Retinal pigment epithelial cell (primary cell): ENCODE results near the gene SCUBE1.

ENCODE experiments used
- DNase-seq: peaks from one replicate; pipeline ENCODE4 v3.0.0-alpha.2; 2010; ENCODE audit warnings: low read depth
- H3K4me3 ChIP-seq: 2 replicates; pipeline ENCODE4 v1.5.1; 2011; ENCODE audit warnings: mild to moderate bottlenecking, low read length, control low read depth, moderate library complexity
- CTCF ChIP-seq: conservative IDR thresholded peaks from 2 replicates; pipeline ENCODE4 v1.5.1; 2011; ENCODE audit warnings: low read depth, low read length, control low read depth, inconsistent platforms

Gene SCUBE1

DNA sequence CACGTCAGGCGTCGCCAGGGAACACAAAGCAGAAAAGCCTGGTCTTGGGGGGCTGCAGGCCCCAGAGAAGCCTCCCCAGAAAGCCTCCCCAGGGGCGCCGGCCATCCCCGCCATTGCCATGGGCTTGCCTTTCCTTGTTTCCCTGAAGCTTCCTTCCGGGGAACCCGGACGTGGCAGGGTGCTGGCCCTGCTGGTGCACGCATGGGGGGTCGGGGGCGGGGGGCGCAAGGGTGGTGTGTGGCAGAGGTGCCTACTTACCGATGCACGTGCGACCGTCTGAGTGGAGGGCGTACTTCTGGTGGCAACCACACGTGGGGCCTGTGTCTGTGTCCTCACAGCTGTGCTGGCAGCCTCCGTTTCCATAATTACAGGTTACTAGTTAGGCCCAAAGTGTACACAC is 85.2 kb downstream of the SCUBE1 start:
- H3K4me3 ChIP-seq = no peak overlapping the region
- TF ChIP-seq CTCF = no peak
- no peak for DNase-seq

GRCh38 chr22:43257549-43257948 is 85.6 kb downstream of the SCUBE1 start:
- no peak for DNase-seq

GRCh38 chr22:43256976-43257545 is 86.1 kb downstream of the SCUBE1 start:
- no peak for DNase-seq
- no peak for TF ChIP-seq CTCF
- H3K4me3 ChIP-seq = no peak overlapping the region

More at GRCh38 chr22:43257549-43257948, 85.6 kb downstream of the SCUBE1 start:
- H3K4me3 ChIP-seq = no peak overlapping the region
- TF ChIP-seq CTCF = no peak

DNA sequence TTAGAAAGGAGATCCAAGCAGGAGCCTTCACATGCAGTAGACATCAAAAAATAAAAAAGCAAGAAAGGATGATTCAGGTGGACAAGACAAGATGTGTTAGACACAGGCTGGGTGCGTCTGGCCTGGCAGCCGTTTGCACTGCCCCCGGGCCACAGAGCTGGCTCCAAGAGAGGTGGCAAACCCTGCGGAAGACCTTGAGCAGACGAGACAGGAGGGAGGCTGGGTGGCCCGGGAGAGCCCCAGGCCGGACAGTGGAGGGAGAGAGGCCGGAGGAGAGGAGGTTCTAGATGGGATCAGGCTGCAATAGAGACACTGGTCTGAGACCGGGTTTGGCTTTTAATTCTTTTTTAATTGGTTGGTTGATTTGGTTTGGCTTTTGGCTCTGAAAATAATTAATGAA is 86.6 kb downstream of the SCUBE1 start:
- no peak for DNase-seq
- no peak for TF ChIP-seq CTCF
- no peak overlapping the region for H3K4me3 ChIP-seq

DNA sequence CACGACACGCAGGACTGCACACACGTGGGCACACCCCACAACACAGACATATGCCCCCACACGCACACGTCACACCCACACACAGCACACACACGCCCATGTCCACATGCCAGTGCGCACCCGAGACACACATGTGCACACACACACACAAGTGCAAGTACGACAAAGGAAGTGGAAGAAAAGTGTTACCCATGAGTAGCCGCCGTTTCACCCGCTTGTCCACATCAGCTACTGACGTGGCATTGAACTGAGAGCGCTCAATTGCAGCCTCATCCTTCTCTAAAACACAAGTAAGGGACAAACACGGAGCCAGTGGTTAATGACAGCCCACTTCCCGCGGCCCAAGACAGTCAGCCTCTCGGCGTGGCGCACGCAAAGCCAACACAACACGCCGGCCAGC is 87.9 kb downstream of the SCUBE1 start:
- no peak for DNase-seq
- TF ChIP-seq CTCF = no peak
- H3K4me3 ChIP-seq = no peak overlapping the region

DNA sequence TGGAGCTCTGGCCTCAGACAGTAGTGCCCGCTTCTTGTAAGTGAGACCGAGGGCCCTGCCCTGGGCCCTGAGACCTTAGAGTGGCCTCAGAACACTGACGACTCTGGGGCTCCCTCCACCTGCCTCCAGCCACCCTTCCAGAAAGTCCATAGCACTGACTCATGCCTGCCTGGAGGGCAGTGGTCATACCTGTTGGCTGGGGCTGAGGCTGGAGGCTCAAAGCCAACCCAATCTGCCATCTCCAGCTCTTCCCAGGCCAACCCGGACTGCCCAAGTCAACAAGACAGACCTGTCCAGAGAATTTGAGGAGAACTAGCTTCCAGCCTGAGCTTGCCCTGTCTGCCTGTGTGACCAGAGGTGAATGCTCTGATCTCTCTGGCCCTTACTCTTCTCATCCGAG is 89.3 kb downstream of the SCUBE1 start:
- TF ChIP-seq CTCF = no peak
- no peak for DNase-seq
- no peak overlapping the region for H3K4me3 ChIP-seq

- DNase-seq = no peak
- no peak for TF ChIP-seq CTCF
- H3K4me3 ChIP-seq = no peak overlapping the region
Measured at GRCh38 chr22:43252319-43252718, 90.9 kb downstream of the SCUBE1 start.
